ENCODE data around the gene MATN1. TPM values are rescaled to one million over a fixed set of nuclear protein-coding genes. Genes with fewer than 3 reads are reported as not detected.

Gene MATN1
- total and polyA plus RNA-seq, 9 donors, result 0.71 to 2.1 (median 0.88) TPM

DNA sequence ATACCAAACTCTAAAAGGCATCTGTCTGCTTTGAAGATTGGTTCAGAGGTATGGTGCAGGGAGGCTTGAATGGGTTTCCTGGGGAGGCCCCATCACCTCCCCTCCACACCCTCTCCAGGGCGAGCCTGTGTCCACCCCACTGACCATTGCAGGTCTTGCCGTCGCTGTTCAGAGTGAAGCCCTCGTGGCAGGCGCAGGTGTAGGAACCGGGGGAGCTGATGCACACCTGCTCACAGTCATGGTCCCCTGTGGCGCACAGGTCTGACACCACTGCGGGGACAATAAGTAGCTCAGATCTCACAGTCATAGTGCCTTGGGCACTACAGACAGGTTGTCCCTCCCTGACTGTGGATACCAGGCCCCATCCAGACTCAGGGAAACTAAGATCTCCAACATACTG is 6.7 kb downstream of the MATN1 start:
- Histone ChIP-seq H3K9me3 (replicated peaks; ENCODE audit: control insufficient read depth, low read depth, low read length) (peaks cover 6% of the 10 kb centered on the region), H3K4me1 (ENCODE audit: control insufficient read depth, insufficient read depth, low read length) (peaks cover 23% of the 10 kb centered on the region), H3K36me3 (ENCODE audit: control insufficient read depth, insufficient read depth, low read length) (peaks cover 6% of the 10 kb centered on the region), H3K27ac (ENCODE audit: low read length) (no peak overlapping the region), H3K27me3 (ENCODE audit: control insufficient read depth, insufficient read depth, low read length) (peaks cover 5% of the 10 kb centered on the region), H3K4me3 (ENCODE audit: low read length) (no peak overlapping the region)
- DNase-seq, result no peak
- WGBS (ENCODE audit: insufficient coverage), result 98% methylated on average over 8 of the region's 8 CpGs

DNA sequence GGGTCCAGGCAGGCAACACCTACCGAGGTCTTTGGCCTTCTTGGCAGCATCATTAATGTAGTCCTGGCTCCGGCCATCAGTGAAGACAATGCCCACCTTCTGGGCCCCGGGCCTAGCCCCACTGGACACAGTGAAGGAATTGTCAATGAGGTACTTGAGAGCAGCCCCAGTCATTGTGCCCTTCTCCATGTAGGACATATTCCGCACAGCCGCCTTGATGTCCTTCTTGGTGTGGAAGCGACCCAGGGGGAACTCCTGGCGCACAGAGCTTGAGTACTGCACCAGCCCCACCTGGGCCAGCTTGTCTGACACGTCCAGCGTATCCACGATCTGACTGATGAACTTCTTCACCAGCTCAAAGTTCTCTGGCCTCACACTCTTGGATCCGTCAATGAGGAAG is 7.5 kb downstream of the MATN1 start:
- peaks cover 6% of the 10 kb centered on the region for H3K9me3 ChIP-seq (replicated peaks; ENCODE audit: control insufficient read depth, low read depth, low read length)
- peaks cover 6% of the 10 kb centered on the region for H3K36me3 ChIP-seq (ENCODE audit: control insufficient read depth, insufficient read depth, low read length)
- DNase-seq, result peak; percentile 36
- H3K4me3 ChIP-seq (ENCODE audit: low read length), result no peak overlapping the region
- H3K4me1 ChIP-seq (ENCODE audit: control insufficient read depth, insufficient read depth, low read length), result peaks cover 23% of the 10 kb centered on the region
- H3K27me3 ChIP-seq (ENCODE audit: control insufficient read depth, insufficient read depth, low read length), result peaks cover 5% of the 10 kb centered on the region
- no peak overlapping the region for H3K27ac ChIP-seq (ENCODE audit: low read length)
- 97% methylated on average over 11 of the region's 11 CpGs for WGBS (ENCODE audit: insufficient coverage)

- H3K36me3 ChIP-seq (ENCODE audit: control insufficient read depth, insufficient read depth, low read length), result peaks cover 6% of the 10 kb centered on the region
- no CpG with 5 or more reads among the region's 2 CpGs for WGBS (ENCODE audit: insufficient coverage)
- peaks cover 6% of the 10 kb centered on the region for H3K9me3 ChIP-seq (replicated peaks; ENCODE audit: control insufficient read depth, low read depth, low read length)
- DNase-seq, result no peak
- peaks cover 5% of the 10 kb centered on the region for H3K27me3 ChIP-seq (ENCODE audit: control insufficient read depth, insufficient read depth, low read length)
- peaks cover 23% of the 10 kb centered on the region for H3K4me1 ChIP-seq (ENCODE audit: control insufficient read depth, insufficient read depth, low read length)
- no peak overlapping the region for H3K4me3 ChIP-seq (ENCODE audit: low read length)
- no peak overlapping the region for H3K27ac ChIP-seq (ENCODE audit: low read length)
Observed at GRCh38 chr1:30715216-30715615, 8.2 kb downstream of the MATN1 start.

GRCh38 chr1:30714536-30715090 is 8.8 kb downstream of the MATN1 start:
- peaks cover 8% of the 10 kb centered on the region for H3K27me3 ChIP-seq (ENCODE audit: control insufficient read depth, insufficient read depth, low read length)
- no peak overlapping the region for H3K27ac ChIP-seq (ENCODE audit: low read length)
- DNase-seq, result no peak
- WGBS (ENCODE audit: insufficient coverage), result 94% methylated on average over 4 of the region's 8 CpGs
- H3K4me1 ChIP-seq (ENCODE audit: control insufficient read depth, insufficient read depth, low read length), result peaks cover 18% of the 10 kb centered on the region
- H3K36me3 ChIP-seq (ENCODE audit: control insufficient read depth, insufficient read depth, low read length), result peaks cover 6% of the 10 kb centered on the region
- peaks cover 6% of the 10 kb centered on the region for H3K9me3 ChIP-seq (replicated peaks; ENCODE audit: control insufficient read depth, low read depth, low read length)
- H3K4me3 ChIP-seq (ENCODE audit: low read length), result no peak overlapping the region

DNA sequence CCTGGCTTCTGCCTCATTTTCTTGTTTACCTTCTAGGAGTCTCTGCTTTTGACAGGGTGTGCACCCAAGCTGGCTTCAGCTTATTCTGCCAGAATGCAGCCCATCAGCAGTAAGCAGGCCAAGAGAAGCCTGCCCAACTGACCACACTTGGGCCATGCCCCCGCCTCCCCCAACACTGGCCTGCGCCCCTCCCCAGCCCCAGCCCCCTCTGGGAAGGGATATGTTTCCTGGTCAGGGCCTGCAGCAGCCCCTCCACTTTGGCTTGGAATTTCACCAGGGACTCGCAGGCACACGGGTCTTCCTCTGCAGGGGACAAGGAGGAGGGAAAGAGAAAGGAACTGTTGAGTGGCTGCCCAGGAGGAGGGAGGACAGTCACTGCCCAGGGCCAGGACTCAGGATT is 9.4 kb downstream of the MATN1 start:
- peaks cover 10% of the 10 kb centered on the region for H3K27me3 ChIP-seq (ENCODE audit: control insufficient read depth, insufficient read depth, low read length)
- H3K27ac ChIP-seq (ENCODE audit: low read length), result no peak overlapping the region
- H3K9me3 ChIP-seq (replicated peaks; ENCODE audit: control insufficient read depth, low read depth, low read length), result peaks cover 6% of the 10 kb centered on the region
- H3K4me3 ChIP-seq (ENCODE audit: low read length), result no peak overlapping the region
- peaks cover 6% of the 10 kb centered on the region for H3K36me3 ChIP-seq (ENCODE audit: control insufficient read depth, insufficient read depth, low read length)
- DNase-seq, result no peak
- WGBS (ENCODE audit: insufficient coverage), result 8% methylated on average over 2 of the region's 4 CpGs
- H3K4me1 ChIP-seq (ENCODE audit: control insufficient read depth, insufficient read depth, low read length), result peaks cover 13% of the 10 kb centered on the region

DNA sequence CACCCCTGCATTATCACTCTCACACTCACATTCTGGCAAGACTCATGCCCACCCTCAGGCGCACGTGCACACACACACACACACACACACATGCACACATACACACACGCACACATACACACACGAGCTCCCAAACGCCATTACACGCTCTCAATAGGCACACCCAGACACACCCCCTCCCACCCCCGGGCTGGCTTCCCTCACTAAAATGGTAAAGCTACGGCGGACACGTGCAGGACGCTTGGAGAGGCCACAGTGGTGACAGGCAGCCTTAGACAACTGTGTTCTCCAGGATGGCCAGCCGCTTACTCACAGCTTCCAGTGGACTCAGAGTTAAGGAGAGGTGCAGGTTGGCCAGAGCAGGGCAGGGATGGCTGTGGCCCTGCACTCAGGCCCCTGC is 10.1 kb downstream of the MATN1 start:
- 19% methylated on average over 8 of the region's 12 CpGs for WGBS (ENCODE audit: insufficient coverage)
- peaks cover 6% of the 10 kb centered on the region for H3K9me3 ChIP-seq (replicated peaks; ENCODE audit: control insufficient read depth, low read depth, low read length)
- peaks cover 6% of the 10 kb centered on the region for H3K36me3 ChIP-seq (ENCODE audit: control insufficient read depth, insufficient read depth, low read length)
- peaks cover 9% of the 10 kb centered on the region for H3K4me1 ChIP-seq (ENCODE audit: control insufficient read depth, insufficient read depth, low read length)
- no peak overlapping the region for H3K4me3 ChIP-seq (ENCODE audit: low read length)
- H3K27me3 ChIP-seq (ENCODE audit: control insufficient read depth, insufficient read depth, low read length), result peaks cover 10% of the 10 kb centered on the region
- H3K27ac ChIP-seq (ENCODE audit: low read length), result no peak overlapping the region
- DNase-seq, result peak; percentile 68

DNA sequence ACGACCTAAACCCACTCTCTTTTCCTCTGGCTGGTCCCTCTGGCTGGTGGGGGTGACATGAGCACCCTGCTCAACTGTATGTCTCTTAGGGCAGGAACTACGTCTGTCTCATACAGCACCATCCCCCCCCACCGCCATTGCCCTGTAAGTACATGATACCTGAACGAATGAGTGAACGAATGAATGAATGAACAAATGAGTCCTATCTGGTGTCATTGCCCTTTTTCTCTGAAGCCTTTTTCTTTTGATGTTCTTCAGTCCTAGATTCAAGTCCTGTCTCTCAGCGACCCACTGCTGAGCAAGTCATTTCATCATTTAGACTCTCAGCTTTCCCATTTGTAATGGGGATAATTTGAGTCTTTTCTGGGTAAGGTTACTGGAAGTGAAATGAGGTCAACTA is 10.8 kb downstream of the MATN1 start:
- H3K4me1 ChIP-seq (ENCODE audit: control insufficient read depth, insufficient read depth, low read length), result peaks cover 13% of the 10 kb centered on the region
- H3K4me3 ChIP-seq (ENCODE audit: low read length), result no peak overlapping the region
- H3K27ac ChIP-seq (ENCODE audit: low read length), result no peak overlapping the region
- peaks cover 10% of the 10 kb centered on the region for H3K27me3 ChIP-seq (ENCODE audit: control insufficient read depth, insufficient read depth, low read length)
- WGBS (ENCODE audit: insufficient coverage), result 100% methylated on average over 1 of the region's 6 CpGs
- DNase-seq, result no peak
- peaks cover 6% of the 10 kb centered on the region for H3K36me3 ChIP-seq (ENCODE audit: control insufficient read depth, insufficient read depth, low read length)
- peaks cover 6% of the 10 kb centered on the region for H3K9me3 ChIP-seq (replicated peaks; ENCODE audit: control insufficient read depth, low read depth, low read length)

DNA sequence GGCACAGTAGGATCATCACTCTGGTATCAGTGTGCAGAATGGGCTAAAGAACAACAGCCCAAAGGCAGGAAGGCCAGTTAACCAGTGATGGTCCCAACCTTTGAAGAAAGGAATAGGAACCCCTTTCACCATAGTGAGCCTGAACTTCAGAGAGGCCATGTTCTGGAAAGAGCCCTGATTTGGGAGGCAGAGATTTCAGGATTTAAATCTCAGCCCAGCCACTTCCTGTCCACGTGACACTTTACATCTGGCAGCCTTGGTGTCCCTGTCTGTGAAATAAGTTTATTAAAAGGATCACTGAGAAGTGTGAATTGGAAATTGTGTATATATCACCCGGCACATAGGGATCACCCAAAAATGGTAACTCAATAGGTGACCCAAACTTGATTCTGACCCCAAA is 13.0 kb downstream of the MATN1 start:
- H3K27ac ChIP-seq (ENCODE audit: low read length), result no peak overlapping the region

DNA sequence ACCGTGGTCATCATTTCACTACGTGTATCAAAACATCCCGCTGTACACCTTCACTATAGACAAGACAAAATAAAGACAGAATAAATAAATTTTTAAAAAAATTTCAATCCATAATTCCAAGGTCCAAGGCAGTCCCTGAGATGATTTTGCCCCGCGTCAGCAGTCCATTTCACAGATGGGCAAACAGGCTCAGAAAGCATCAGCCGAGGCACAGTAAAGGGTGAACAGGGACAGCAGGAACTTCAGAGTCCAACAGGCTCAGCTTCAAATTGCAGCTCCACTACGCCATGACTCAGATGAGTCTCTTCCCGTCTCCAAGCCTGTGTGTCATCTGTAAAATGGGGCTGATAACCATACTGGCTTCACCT is 15.0 kb downstream of the MATN1 start:
- no peak for DNase-seq
- Histone ChIP-seq H3K27me3 (ENCODE audit: control insufficient read depth, insufficient read depth, low read length) (peaks cover 21% of the 10 kb centered on the region), H3K27ac (ENCODE audit: low read length) (no peak overlapping the region), H3K9me3 (replicated peaks; ENCODE audit: control insufficient read depth, low read depth, low read length) (no peaks in the 10 kb centered on the region), H3K4me3 (ENCODE audit: low read length) (no peak overlapping the region), H3K4me1 (ENCODE audit: control insufficient read depth, insufficient read depth, low read length) (peaks cover 11% of the 10 kb centered on the region), H3K36me3 (ENCODE audit: control insufficient read depth, insufficient read depth, low read length) (no peaks in the 10 kb centered on the region)
- 82% methylated on average over 3 of the region's 8 CpGs for WGBS (ENCODE audit: insufficient coverage)

More for the DNA sequence above, 13.0 kb downstream of the MATN1 start:
- WGBS (ENCODE audit: insufficient coverage), result no CpG with 5 or more reads among the region's 2 CpGs
- Histone ChIP-seq H3K4me1 (ENCODE audit: control insufficient read depth, insufficient read depth, low read length) (peaks cover 18% of the 10 kb centered on the region), H3K36me3 (ENCODE audit: control insufficient read depth, insufficient read depth, low read length) (peaks cover 3% of the 10 kb centered on the region), H3K4me3 (ENCODE audit: low read length) (no peak overlapping the region), H3K27me3 (ENCODE audit: control insufficient read depth, insufficient read depth, low read length) (peaks cover 13% of the 10 kb centered on the region), H3K9me3 (replicated peaks; ENCODE audit: control insufficient read depth, low read depth, low read length) (peaks cover 3% of the 10 kb centered on the region)
- no peak for DNase-seq

DNA sequence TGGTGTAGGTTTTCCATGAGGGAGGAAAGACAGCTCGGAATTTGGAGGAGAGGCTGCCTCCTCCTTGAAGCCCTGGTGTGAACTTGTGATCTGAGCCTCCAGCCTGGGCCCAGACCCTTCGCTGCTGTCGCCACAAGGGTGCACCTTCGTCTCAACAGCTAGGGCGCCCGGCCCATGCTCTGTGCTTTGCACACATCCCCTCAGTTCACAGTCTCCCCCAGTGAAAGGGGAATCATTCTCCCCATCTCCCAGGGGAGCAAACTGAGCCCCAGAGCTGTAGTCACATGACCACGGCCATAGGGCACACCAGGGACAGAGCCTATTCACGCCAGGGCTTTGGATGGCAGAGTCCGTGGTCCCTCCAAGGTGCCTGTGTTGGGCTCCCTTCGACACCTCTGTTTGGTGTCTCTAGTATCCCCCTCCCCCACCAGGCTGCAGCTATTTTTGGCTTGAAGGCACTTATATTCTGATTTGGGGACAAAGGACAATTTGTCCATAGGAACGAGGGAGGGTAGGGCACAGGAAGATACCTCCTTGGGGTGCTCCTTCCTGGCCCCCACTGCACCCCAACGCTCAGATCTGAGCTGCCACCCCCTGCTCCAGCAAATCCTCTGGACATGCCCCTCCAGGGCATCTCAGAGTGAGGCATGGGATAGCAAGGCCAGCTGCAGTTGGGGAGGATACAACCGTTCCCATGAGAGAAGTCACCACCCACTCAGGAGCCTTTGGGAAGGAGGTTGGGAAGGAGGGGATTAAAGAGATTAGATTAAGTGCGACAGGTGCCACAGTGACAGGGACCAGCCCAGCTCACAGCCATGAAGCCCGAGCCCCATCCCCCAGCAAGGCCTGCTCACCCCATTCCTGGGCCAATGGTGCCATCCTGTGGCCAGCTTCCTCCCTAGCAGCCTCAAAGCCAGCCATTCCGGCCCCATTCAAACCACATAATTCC is 15.7 kb downstream of the MATN1 start:
- Histone ChIP-seq H3K27me3 (ENCODE audit: control insufficient read depth, insufficient read depth, low read length) (peaks cover 21% of the 10 kb centered on the region), H3K27ac (ENCODE audit: low read length) (no peak overlapping the region), H3K4me3 (ENCODE audit: low read length) (no peak overlapping the region), H3K36me3 (ENCODE audit: control insufficient read depth, insufficient read depth, low read length) (no peaks in the 10 kb centered on the region), H3K4me1 (ENCODE audit: control insufficient read depth, insufficient read depth, low read length) (peaks cover 9% of the 10 kb centered on the region), H3K9me3 (replicated peaks; ENCODE audit: control insufficient read depth, low read depth, low read length) (no peaks in the 10 kb centered on the region)
- DNase-seq, result peak; percentile 80
- 51% methylated on average over 7 of the region's 16 CpGs for WGBS (ENCODE audit: insufficient coverage)

Data from muscle of leg (tissue), 11 donors.